ENCODE data around the gene TAS2R41.

Gene TAS2R41

DNA sequence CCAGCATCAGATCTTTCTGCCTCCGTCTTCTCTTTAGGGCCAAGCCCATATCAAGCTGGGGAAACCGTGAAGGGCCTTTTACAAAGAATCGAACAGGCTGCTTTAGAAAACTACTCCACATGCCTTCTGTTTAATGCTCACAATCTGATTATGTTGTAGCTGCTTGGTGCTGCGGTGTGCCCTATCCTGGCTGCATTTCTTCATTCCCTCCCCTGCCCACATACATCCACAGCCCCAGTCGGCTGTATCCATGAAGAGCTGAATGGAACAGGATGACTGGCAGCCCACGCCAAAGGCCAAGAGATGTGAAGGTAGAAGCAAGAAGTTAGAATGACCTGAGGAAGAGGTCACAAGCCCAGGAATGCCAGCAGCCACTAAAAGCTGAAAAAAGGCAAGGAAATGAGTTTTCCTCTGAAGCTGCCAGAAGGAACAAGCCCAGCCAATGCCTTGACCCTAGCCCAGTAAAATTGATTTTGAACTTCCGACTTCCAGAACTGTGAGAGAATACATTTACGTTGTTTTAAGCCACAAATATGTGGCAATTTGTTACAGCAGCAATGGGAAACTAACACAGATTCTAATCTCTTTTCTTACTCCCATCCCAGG lies 22.2 kb downstream of the TAS2R41 start:
- no peaks in the 10 kb centered on the region for H3F3A ChIP-seq (ENCODE audit: insufficient read depth)

DNA sequence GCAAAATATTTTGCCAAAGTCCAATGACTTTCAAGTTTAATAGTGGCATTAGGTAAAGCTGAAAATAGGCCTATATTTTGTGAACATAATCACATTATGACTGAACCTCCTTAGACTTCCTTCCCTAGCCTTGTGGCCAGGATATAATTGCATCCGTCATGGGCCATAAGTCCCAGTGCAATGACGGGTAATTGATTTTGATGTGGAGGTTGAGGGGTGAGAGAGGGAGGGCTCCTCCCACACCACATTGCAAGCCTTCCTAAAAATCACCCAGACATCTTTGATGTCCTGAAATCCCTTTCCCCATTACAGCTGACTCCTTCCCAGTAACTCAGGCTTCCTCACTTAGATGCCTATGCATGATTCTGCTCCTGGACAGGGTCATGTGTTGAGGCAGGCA lies 25.6 kb downstream of the TAS2R41 start:
- no peaks in the 10 kb centered on the region for H3K9me2 ChIP-seq (replicated peaks; ENCODE audit: insufficient read depth, low read length)
- no peaks in the 10 kb centered on the region for H4K20me1 ChIP-seq (ENCODE audit: low read depth, low read length)
- H3K4me3 ChIP-seq (ENCODE audit: insufficient read depth, low read length, poor library complexity, severe bottlenecking), result no peak overlapping the region
- H3K4me2 ChIP-seq (ENCODE audit: low read depth, low read length, poor library complexity, severe bottlenecking), result no peak overlapping the region
- TF ChIP-seq, protein P1, sequence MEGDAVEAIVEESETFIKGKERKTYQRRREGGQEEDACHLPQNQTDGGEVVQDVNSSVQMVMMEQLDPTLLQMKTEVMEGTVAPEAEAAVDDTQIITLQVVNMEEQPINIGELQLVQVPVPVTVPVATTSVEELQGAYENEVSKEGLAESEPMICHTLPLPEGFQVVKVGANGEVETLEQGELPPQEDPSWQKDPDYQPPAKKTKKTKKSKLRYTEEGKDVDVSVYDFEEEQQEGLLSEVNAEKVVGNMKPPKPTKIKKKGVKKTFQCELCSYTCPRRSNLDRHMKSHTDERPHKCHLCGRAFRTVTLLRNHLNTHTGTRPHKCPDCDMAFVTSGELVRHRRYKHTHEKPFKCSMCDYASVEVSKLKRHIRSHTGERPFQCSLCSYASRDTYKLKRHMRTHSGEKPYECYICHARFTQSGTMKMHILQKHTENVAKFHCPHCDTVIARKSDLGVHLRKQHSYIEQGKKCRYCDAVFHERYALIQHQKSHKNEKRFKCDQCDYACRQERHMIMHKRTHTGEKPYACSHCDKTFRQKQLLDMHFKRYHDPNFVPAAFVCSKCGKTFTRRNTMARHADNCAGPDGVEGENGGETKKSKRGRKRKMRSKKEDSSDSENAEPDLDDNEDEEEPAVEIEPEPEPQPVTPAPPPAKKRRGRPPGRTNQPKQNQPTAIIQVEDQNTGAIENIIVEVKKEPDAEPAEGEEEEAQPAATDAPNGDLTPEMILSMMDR (IDR thresholded peaks at IDR 0.05; ENCODE audit: insufficient read depth, low read length, poor library complexity, severe bottlenecking), result no peak
- TF ChIP-seq EZH2phosphoT487 (conservative IDR thresholded peaks at IDR 0.05; ENCODE audit: low read length), result no peak
- H3K27me3 ChIP-seq (ENCODE audit: low read length), result no peaks in the 10 kb centered on the region
- H3K27ac ChIP-seq (ENCODE audit: low read depth, low read length), result no peak overlapping the region
- no peaks in the 10 kb centered on the region for H3F3A ChIP-seq (ENCODE audit: insufficient read depth)
- no peak overlapping the region for H3K9ac ChIP-seq (ENCODE audit: low read length)
- no peaks in the 10 kb centered on the region for H3K9me3 ChIP-seq (ENCODE audit: insufficient read depth, low read length)
- no peaks in the 10 kb centered on the region for H3K79me2 ChIP-seq (ENCODE audit: insufficient read depth, low read length)
- H3K36me3 ChIP-seq (ENCODE audit: low read length), result no peaks in the 10 kb centered on the region
- H2AFZ ChIP-seq (ENCODE audit: low read depth, low read length, severe bottlenecking), result no peak overlapping the region

More for the DNA sequence above, 22.2 kb downstream of the TAS2R41 start:
- Histone ChIP-seq H3K27me3 (ENCODE audit: low read length) (no peaks in the 10 kb centered on the region), H3K9ac (ENCODE audit: low read length) (no peak overlapping the region), H3K36me3 (ENCODE audit: low read length) (no peaks in the 10 kb centered on the region), H3K27ac (ENCODE audit: low read depth, low read length) (no peak overlapping the region), H2AFZ (ENCODE audit: low read depth, low read length, severe bottlenecking) (no peak overlapping the region), H3K79me2 (ENCODE audit: insufficient read depth, low read length) (no peaks in the 10 kb centered on the region), H3K4me2 (ENCODE audit: low read depth, low read length, poor library complexity, severe bottlenecking) (no peak overlapping the region), H3K4me3 (ENCODE audit: insufficient read depth, low read length, poor library complexity, severe bottlenecking) (no peak overlapping the region), H3K9me2 (replicated peaks; ENCODE audit: insufficient read depth, low read length) (0 out of 2 replicates have a peak, but pooled peaks cover 3% of the 10 kb centered on the region), H4K20me1 (ENCODE audit: low read depth, low read length) (no peaks in the 10 kb centered on the region), H3K9me3 (ENCODE audit: insufficient read depth, low read length) (no peaks in the 10 kb centered on the region)
- TF ChIP-seq, protein P1 (IDR thresholded peaks at IDR 0.05; ENCODE audit: insufficient read depth, low read length, poor library complexity, severe bottlenecking), result no peak
- TF ChIP-seq EZH2phosphoT487 (conservative IDR thresholded peaks at IDR 0.05; ENCODE audit: low read length), result no peak

DNA sequence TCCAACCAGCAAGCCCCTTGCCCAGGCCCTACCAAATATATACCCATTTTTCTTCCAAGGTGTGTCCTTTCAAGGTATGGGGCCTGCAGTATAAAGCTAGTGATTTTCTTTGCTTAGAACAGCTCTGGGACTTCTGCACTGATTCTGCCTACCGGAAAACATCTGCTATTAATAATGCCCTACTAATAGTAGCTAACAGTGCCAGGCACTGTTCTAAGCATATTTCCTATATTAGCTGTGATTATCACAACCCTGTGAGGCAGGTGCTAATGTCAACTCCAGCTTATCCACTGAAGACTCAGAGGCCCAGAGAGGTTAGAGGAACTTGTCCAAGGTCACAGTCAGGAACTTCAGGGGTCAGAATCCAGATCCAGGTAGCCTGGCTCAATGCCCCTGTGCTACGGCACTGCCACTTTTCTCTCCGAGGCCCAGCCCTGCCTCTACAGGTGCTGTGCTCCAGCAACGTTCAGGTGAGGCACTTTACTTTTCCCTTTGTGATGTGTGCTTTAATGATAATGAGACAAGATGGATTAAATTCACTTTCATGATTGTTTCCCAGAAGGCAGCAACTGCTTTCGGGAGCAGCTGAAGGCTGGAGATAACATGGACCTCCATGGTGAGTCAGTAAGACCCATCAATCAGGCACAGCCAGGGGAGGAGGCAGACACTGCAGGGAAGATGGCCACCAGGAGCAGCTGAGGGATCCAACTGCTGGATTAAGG lies 26.7 kb downstream of the TAS2R41 start:
- no peaks in the 10 kb centered on the region for H3K36me3 ChIP-seq (ENCODE audit: low read length)
- no peaks in the 10 kb centered on the region for H4K20me1 ChIP-seq (ENCODE audit: low read depth, low read length)
- H3F3A ChIP-seq (ENCODE audit: insufficient read depth), result no peaks in the 10 kb centered on the region
- no peak overlapping the region for H3K4me3 ChIP-seq (ENCODE audit: insufficient read depth, low read length, poor library complexity, severe bottlenecking)
- H3K9me3 ChIP-seq (ENCODE audit: insufficient read depth, low read length), result no peaks in the 10 kb centered on the region
- no peak overlapping the region for H3K27ac ChIP-seq (ENCODE audit: low read depth, low read length)
- H3K79me2 ChIP-seq (ENCODE audit: insufficient read depth, low read length), result no peaks in the 10 kb centered on the region
- H3K9ac ChIP-seq (ENCODE audit: low read length), result no peak overlapping the region
- H3K4me2 ChIP-seq (ENCODE audit: low read depth, low read length, poor library complexity, severe bottlenecking), result no peak overlapping the region
- TF ChIP-seq, protein P1 (IDR thresholded peaks at IDR 0.05; ENCODE audit: insufficient read depth, low read length, poor library complexity, severe bottlenecking), result no peak
- no peak for TF ChIP-seq EZH2phosphoT487 (conservative IDR thresholded peaks at IDR 0.05; ENCODE audit: low read length)
- H2AFZ ChIP-seq (ENCODE audit: low read depth, low read length, severe bottlenecking), result no peak overlapping the region
- H3K27me3 ChIP-seq (ENCODE audit: low read length), result no peaks in the 10 kb centered on the region
- no peaks in the 10 kb centered on the region for H3K9me2 ChIP-seq (replicated peaks; ENCODE audit: insufficient read depth, low read length)
